ENCODE data around the gene SLC25A47.
"Not testable (repeated sequence)": the region's sequence is repeated elsewhere in the genome, so short reads cannot be mapped to it uniquely, and the experiment has no call there.

Gene SLC25A47

DNA sequence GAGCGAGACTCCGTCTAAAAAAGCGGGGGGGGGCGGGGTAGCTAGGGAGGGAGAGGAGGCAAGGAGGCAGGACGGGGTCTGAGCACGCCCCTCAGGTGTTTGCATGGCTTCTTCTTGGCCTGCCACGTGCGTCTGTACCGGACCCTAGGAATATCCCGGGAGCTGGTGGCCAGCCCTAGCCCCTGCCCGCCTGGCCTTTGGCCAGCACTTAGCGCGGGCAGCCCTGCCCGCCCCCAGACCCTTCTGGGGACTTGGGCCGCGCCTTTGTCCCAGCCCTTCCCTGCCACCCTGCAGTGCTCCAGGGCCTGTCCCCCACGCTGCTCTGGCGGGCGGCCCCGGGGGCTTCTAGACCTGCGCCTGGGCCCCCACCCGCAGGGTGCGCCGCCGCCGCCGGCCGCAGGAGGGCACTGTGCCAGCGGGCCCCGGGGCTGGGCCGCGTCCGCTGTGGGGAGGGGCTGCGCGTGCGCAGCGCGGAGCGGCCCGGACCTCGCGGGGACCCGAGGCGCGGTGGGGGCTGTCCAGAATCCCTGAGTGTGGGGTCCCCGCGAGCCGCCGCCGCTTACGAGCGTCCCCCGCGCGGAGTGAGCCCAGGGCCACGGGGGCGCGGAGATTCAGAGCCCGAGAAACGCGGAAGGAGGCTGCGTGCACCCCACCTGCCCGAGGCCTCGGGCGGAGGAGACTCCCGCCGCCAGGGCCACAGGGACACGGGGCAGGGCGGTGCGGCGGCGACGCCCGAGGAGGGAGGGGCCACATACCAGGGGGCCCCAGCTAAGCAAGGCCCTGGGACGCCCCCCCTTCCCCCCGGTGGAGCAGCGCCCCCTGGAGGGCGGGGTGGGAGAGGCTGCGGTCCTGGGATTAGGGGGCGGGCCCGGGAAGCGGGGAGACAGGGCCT, 37.9 kb upstream of the SLC25A47 start:
- Histone ChIP-seq H3K27me3 (ENCODE audit: control insufficient read depth, insufficient read depth, low read length) (no peaks in the 10 kb centered on the region), H3K9ac (ENCODE audit: low read length) (peak overlapping the region; percentile 82), H3K4me1 (ENCODE audit: control insufficient read depth, insufficient read depth, low read length) (peaks cover 11% of the 10 kb centered on the region)

GRCh38 chr14:100285913-100286400, 37.2 kb upstream of the SLC25A47 start:
- peak overlapping the region; percentile 82 for H3K9ac ChIP-seq (ENCODE audit: low read length)
- H3K9me3 ChIP-seq (ENCODE audit: control insufficient read depth, low read length): no peaks in the 10 kb centered on the region
- no peaks in the 10 kb centered on the region for H3K36me3 ChIP-seq (ENCODE audit: control insufficient read depth, insufficient read depth, low read length)
- peak overlapping the region; percentile 25 for H3K4me3 ChIP-seq (ENCODE audit: low read length)
- peaks cover 11% of the 10 kb centered on the region for H3K4me1 ChIP-seq (ENCODE audit: control insufficient read depth, insufficient read depth, low read length)
- no peaks in the 10 kb centered on the region for H3K27me3 ChIP-seq (ENCODE audit: control insufficient read depth, insufficient read depth, low read length)

More for the DNA sequence above, 37.9 kb upstream of the SLC25A47 start:
- H3K9me3 ChIP-seq (ENCODE audit: control insufficient read depth, low read length): no peaks in the 10 kb centered on the region
- no peaks in the 10 kb centered on the region for H3K36me3 ChIP-seq (ENCODE audit: control insufficient read depth, insufficient read depth, low read length)
- H3K4me3 ChIP-seq (ENCODE audit: low read length): peak overlapping the region; percentile 25

DNA sequence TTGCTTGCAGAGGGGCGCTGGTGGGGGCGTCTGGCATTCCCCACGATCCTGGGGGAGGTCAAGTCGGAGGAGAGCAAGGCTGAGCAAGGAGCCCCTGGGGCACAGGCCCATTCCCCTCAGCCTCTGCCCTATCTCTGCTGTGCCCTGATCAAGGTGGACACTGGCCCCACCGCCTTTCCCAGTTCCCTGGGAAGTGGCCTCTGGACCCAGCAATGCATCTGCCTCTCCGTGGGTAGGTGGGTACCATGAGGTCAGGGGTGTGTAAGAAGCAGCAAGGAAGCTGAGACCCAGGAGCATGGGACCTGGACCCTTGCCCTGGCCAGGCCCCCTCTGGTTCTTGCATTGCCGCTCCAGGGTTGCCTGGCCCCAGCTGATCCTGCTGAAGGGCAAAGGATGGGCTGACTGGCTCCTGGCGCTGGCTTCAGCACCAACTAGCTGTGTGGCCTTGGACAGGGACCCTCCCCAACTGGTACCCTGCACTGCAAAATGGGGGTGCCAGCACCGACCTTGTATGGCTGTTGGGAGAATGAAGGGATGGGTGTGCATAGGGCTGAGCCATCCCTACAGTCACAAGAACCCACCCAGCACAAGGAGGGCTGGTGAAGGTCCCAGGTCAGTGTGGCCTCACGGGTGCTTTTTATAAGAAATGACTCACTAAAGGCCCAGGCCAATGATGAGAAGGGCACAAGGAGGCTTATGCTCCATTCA, 36.5 kb upstream of the SLC25A47 start:
- no peak overlapping the region for H3K4me3 ChIP-seq (ENCODE audit: low read length)
- H3K9ac ChIP-seq (ENCODE audit: low read length): no peak overlapping the region
- H3K27me3 ChIP-seq (ENCODE audit: control insufficient read depth, insufficient read depth, low read length): no peaks in the 10 kb centered on the region
- no peaks in the 10 kb centered on the region for H3K36me3 ChIP-seq (ENCODE audit: control insufficient read depth, insufficient read depth, low read length)
- H3K4me1 ChIP-seq (ENCODE audit: control insufficient read depth, insufficient read depth, low read length): peaks cover 11% of the 10 kb centered on the region
- no peaks in the 10 kb centered on the region for H3K9me3 ChIP-seq (ENCODE audit: control insufficient read depth, low read length)

GRCh38 chr14:100287202-100287997, 35.7 kb upstream of the SLC25A47 start:
- Histone ChIP-seq H3K36me3 (ENCODE audit: control insufficient read depth, insufficient read depth, low read length) (no peaks in the 10 kb centered on the region), H3K9me3 (ENCODE audit: control insufficient read depth, low read length) (no peaks in the 10 kb centered on the region), H3K27me3 (ENCODE audit: control insufficient read depth, insufficient read depth, low read length) (no peaks in the 10 kb centered on the region), H3K4me3 (ENCODE audit: low read length) (no peak overlapping the region), H3K9ac (ENCODE audit: low read length) (no peak overlapping the region), H3K4me1 (ENCODE audit: control insufficient read depth, insufficient read depth, low read length) (peaks cover 11% of the 10 kb centered on the region)

- H3K4me1 ChIP-seq (ENCODE audit: control insufficient read depth, insufficient read depth, low read length): peaks cover 11% of the 10 kb centered on the region
- not testable (repeated sequence) for H3K36me3 ChIP-seq (ENCODE audit: control insufficient read depth, insufficient read depth, low read length); H3K27me3 ChIP-seq (ENCODE audit: control insufficient read depth, insufficient read depth, low read length); H3K9ac ChIP-seq (ENCODE audit: low read length); H3K9me3 ChIP-seq (ENCODE audit: control insufficient read depth, low read length); H3K4me3 ChIP-seq (ENCODE audit: low read length)
Measured at GRCh38 chr14:100287998-100288295, 35.2 kb upstream of the SLC25A47 start.

GRCh38 chr14:100288382-100289185, 34.6 kb upstream of the SLC25A47 start:
- Histone ChIP-seq H3K27me3 (ENCODE audit: control insufficient read depth, insufficient read depth, low read length) (no peaks in the 10 kb centered on the region), H3K4me3 (ENCODE audit: low read length) (no peak overlapping the region), H3K4me1 (ENCODE audit: control insufficient read depth, insufficient read depth, low read length) (peaks cover 11% of the 10 kb centered on the region), H3K9me3 (ENCODE audit: control insufficient read depth, low read length) (no peaks in the 10 kb centered on the region), H3K36me3 (ENCODE audit: control insufficient read depth, insufficient read depth, low read length) (no peaks in the 10 kb centered on the region), H3K9ac (ENCODE audit: low read length) (no peak overlapping the region)

DNA sequence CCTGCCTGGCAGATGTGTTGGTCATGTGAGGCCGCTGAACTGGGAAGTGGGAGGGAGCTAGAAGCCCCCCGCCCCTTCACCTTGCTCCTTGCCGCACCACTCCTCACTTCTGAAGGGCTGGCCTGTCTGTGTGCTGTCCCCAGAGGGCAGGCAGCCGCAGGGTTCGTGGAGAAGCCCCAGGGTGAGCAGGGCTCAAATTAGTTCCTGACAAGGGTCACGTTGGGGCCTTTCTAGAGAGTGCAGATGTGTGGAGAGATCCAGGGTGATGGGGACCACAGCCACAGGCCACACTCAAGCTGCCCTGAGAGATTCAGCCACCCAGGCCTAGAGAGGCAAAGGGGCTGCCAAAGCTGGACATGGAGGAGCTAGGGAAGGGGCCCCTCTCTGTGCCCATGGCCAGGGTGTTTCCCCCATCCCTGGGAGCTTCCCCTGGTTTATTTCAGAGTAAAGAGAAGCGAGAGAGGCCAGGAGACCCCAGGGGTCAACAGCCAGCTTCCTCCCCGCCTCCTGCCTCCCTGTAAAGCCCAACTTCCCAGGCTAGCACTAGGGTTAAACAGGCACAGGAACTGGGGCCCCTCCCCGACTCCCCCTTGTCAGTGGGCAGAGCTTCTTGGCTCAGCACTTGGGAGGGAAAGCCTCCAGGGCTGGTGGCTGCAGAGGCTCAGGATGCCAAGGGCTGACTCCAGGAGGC, 33.1 kb upstream of the SLC25A47 start:
- Histone ChIP-seq H3K9ac (ENCODE audit: low read length) (no peak overlapping the region), H3K4me1 (ENCODE audit: control insufficient read depth, insufficient read depth, low read length) (peaks cover 7% of the 10 kb centered on the region), H3K4me3 (ENCODE audit: low read length) (no peak overlapping the region), H3K27me3 (ENCODE audit: control insufficient read depth, insufficient read depth, low read length) (no peaks in the 10 kb centered on the region), H3K9me3 (ENCODE audit: control insufficient read depth, low read length) (no peaks in the 10 kb centered on the region), H3K36me3 (ENCODE audit: control insufficient read depth, insufficient read depth, low read length) (no peaks in the 10 kb centered on the region)

DNA sequence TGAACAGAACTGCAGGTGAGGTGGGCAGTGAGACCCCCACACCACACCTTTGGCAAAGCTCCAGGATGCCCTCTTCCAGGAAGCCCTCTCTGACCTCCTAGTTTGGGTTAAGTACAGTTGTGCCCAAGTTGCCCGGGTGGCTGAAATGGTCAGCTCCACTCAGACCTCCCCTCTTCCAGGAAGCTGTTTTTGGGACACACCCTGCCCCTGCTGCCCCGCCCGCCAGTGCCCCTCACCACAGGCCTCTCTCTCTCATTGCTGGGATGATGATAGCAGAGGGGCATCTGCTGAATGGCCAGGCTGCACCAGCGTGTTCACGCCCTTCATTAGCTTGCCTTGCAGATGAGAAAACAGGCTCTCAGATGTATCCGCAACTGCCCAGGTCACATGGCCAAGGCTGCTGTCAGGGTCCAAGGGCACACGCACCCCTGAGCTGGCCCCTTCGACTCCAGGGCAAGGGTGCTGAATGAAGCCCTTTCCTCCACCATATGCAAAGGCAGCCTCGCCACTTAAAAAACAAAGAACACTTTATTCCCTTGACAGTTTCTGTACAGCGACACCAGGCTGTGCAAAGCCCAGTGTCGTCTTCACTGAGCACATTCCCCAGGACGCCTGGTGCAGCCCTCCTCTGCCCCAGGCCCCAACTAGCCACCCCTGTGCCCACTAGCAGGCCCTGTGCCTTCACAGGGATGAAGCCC, 32.4 kb upstream of the SLC25A47 start:
- Histone ChIP-seq H3K9ac (ENCODE audit: low read length) (no peak overlapping the region), H3K4me1 (ENCODE audit: control insufficient read depth, insufficient read depth, low read length) (peaks cover 4% of the 10 kb centered on the region), H3K4me3 (ENCODE audit: low read length) (no peak overlapping the region)

GRCh38 chr14:100291305-100292075, 31.6 kb upstream of the SLC25A47 start:
- no peak overlapping the region for H3K9ac ChIP-seq (ENCODE audit: low read length)
- H3K9me3 ChIP-seq (ENCODE audit: control insufficient read depth, low read length): no peaks in the 10 kb centered on the region
- no peaks in the 10 kb centered on the region for H3K27me3 ChIP-seq (ENCODE audit: control insufficient read depth, insufficient read depth, low read length)
- H3K4me3 ChIP-seq (ENCODE audit: low read length): no peak overlapping the region
- no peaks in the 10 kb centered on the region for H3K4me1 ChIP-seq (ENCODE audit: control insufficient read depth, insufficient read depth, low read length)
- no peaks in the 10 kb centered on the region for H3K36me3 ChIP-seq (ENCODE audit: control insufficient read depth, insufficient read depth, low read length)

More for the DNA sequence above, 32.4 kb upstream of the SLC25A47 start:
- H3K36me3 ChIP-seq (ENCODE audit: control insufficient read depth, insufficient read depth, low read length): no peaks in the 10 kb centered on the region
- H3K9me3 ChIP-seq (ENCODE audit: control insufficient read depth, low read length): no peaks in the 10 kb centered on the region
- no peaks in the 10 kb centered on the region for H3K27me3 ChIP-seq (ENCODE audit: control insufficient read depth, insufficient read depth, low read length)

GRCh38 chr14:100292301-100292775, 30.8 kb upstream of the SLC25A47 start:
- Histone ChIP-seq H3K9me3 (ENCODE audit: control insufficient read depth, low read length) (no peaks in the 10 kb centered on the region), H3K4me3 (ENCODE audit: low read length) (no peak overlapping the region), H3K9ac (ENCODE audit: low read length) (no peak overlapping the region), H3K36me3 (ENCODE audit: control insufficient read depth, insufficient read depth, low read length) (no peaks in the 10 kb centered on the region), H3K27me3 (ENCODE audit: control insufficient read depth, insufficient read depth, low read length) (no peaks in the 10 kb centered on the region), H3K4me1 (ENCODE audit: control insufficient read depth, insufficient read depth, low read length) (peaks cover 6% of the 10 kb centered on the region)

All from mucosa of stomach (tissue), 1 donor.